GM19467 (cell line): Measurements from ENCODE around the gene CEP120.
"Not testable (repeated sequence)": the region's sequence is repeated elsewhere in the genome, so short reads cannot be mapped to it uniquely, and the experiment has no call there.

Source experiments
- ATAC-seq: cut with Tn5 transposase; IDR thresholded peaks from one replicate; pipeline ENCODE4 v1.9.1; 2021; ENCODE audit warnings: mild to moderate bottlenecking, moderate library complexity; ENCODE audit not compliant: unreplicated experiment

Gene CEP120

GRCh38 chr5:123439709-123440108 is 16.5 kb upstream of the CEP120 start:
- no peak for ATAC-seq

DNA sequence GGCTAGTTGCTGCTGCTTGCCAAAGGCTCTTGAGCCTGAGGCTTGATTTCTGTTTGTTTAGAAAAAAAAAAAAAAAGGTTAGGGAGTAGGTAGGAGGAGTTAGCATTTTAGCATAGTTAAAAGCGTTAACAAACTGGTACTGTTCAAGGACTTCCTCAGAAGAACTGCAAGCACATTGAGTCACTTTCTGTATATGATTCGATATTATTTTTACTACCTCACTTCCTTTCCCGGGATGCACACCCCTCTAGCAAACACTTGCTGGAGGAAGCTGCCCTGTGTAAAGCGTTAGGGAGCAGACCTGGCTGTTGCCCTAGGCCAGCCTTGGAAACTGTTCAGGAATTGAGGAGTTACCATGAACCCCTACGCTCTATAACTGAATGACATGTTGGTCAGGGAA is 15.7 kb upstream of the CEP120 start:
- ATAC-seq = no peak

GRCh38 chr5:123438244-123438643 is 15.0 kb upstream of the CEP120 start:
- ATAC-seq = peak; percentile 65

DNA sequence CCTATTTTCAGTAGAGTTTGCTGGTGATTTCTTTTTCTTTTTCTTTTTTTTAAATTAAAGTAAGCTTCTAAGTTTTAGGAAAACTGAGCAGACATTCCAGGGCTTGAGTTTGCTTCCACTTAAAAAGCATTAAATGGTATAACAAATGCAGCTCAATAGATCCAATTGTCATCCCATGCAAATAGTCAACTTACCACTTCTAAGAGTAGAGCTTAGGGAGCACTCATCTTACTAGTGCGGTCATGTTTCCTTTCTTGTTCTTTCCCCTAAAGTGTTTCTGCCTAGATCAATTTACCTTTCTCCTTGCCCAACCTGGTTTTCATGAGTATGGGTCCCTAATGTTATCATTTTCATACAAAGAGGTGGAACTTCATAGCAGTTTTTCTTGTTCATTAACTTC is 13.0 kb upstream of the CEP120 start:
- ATAC-seq = no peak

GRCh38 chr5:123434796-123435195 is 11.6 kb upstream of the CEP120 start:
- no peak for ATAC-seq

- ATAC-seq = no peak
Measured at GRCh38 chr5:123433596-123433995, 10.4 kb upstream of the CEP120 start.

DNA sequence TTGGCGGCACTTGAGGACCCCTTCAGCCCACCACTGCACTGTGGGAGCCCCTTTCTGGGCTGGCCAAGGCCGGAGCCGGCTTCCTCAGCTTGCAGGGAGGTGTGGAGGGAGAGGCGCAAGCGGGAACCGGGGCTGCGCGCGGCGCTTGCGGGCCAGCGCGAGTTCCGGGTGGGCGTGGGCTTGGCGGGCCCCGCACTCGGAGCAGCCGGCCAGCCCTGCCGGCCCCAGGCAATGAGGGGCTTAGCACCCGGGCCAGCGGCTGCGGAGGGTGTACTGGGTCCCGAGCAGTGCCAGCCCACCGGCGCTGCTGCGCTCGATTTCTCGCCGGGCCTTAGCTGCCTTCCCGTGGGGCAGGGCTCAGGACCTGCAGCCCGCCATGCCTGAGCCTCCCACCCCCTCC is 7.2 kb upstream of the CEP120 start:
- not testable (repeated sequence) for ATAC-seq

DNA sequence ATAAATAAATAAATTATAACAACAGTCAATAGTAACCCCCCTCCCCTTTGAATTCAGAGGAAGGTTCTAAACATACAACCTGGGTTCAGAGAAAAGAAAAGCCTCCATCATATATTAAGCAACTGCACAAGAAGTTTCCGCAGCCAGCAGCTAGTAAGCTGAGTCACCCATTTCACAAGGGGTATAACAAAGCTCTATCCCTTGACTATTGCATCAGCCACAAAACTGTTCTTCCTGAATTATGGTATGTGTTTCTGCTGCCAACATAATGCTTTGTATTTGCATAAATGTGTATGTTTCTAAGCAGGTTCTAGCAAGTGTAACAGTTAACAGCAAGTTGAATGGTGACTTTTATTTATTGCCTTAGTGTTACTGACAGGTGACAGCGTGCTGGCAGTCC is 6.8 kb upstream of the CEP120 start:
- ATAC-seq = no peak

DNA sequence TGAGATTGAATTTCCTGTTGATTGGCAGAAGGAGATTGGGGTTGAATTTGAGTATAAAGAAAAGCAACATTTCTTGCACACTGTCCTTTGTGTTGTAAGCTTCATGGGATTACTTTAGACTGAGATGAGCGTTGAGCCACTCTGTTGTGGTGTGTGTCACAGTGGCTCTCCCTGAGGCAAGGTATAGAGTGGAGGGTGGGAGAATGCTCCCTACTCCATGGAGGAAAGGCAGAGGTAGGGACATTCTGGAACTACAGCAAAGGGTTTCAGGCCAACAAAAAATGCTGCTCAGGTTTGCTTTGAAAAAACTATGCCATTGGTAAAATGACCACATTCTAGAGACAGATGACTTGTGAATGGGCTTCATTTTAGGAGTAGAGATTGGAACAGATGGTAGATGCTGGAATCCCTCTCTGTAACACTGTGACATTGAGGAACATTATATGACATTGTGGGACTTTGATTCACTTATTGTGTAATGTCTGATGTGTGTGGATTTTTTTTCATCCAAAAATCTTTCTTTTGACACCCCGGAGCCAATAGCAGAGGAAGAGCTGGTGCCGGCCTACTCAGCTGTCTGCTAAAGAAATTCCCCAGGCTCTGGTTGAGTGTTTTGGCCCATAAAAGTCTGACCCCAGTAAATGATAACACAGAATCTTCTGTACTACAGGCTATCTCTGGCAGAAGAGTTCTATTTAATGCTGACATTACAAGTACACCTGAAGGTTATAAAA is 6.2 kb upstream of the CEP120 start:
- ATAC-seq = no peak

DNA sequence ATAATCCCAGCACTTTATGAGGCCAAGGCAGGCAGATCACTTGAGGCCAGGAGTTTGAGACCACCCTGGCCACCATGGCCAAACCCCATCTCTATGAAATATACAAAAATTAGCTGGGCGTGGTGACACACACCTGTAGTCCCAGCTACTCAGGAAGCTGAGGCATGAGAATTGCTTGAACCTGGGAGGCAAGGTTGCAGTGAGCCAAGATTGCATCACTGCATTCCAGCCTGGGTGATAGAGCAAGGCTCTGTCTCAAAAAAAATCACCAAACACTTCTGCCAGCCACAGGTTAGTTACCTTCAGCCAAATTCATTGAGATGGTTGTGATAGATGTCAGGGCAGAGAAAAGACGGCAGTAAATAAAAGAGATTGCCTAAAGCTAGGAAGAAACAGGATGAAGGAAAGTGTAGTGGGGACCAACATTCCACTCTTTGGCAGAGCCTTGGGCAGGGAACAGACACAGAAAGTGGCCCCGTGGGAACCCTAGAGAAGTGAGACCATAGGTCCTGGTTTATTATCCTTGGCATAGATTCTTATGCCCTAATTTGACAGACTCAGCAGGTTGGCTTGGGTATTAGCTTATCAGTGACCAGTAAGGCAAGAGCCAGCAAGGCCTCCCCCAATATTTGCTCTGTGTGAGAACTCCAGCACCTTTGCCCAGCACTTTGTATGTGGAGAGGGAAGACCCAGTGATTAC is 5.5 kb upstream of the CEP120 start:
- no peak for ATAC-seq

DNA sequence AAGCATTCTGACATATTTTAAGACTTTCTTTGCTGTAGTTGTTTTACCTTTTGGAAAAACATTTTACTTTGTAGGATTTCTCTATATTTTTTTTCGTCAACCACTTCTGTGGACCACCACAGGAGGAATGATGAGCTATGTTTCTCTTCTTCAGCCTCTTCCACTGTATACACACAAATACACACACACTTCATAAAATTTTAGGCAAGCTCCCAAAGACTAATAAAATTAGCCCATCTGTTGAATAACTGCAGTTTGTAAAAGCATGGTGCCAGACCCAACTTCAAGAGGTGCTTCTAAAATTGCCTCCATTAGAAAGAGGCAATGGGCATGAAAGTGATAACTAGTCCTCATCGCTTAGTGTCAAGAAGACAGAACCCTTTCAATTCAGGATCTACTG is 4.1 kb upstream of the CEP120 start:
- ATAC-seq = no peak

DNA sequence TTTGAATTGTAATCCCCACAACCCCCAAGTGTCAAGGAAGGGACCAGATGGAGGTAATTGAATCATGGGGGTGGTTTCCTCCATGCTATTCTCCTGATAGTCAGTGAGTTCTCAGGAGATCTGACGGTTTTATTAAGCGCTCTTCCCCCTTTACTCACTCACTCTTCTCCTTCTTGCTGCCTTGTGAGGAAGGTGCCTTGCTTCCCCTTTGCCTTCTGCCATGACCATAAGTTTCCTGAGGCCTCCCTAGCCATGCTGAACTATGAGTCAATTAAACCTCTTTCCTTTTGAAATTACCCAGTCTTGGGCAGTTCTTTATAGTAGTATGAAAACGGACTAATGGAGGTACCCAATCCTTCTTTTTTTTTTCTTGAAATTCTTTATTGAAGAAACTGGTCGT is 2.2 kb upstream of the CEP120 start:
- no peak for ATAC-seq

GRCh38 chr5:123422433-123423277 is 548 bp downstream of the CEP120 start:
- peak; percentile 13 for ATAC-seq

GRCh38 chr5:123421773-123422172 is 1.4 kb downstream of the CEP120 start:
- ATAC-seq = no peak

DNA sequence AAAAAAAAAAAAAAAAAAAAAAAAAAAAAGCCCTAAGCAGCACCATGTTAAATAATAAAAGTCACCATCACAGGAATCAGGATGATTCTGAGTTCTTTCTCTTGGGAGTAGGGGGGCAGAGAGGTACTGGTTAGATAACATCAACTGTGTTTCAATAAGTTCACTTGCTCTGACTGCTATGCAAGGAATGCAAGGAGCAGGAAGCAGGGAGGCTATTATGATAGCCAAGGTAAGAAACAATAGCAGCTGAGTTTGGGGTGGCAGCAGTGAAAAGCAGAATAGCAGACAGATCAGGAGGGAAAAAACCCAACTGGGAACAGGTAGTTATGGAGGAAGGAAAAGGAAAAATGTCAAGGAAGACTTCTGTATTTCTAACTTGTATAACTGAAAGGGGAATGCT is 8.2 kb downstream of the CEP120 start:
- no peak for ATAC-seq

DNA sequence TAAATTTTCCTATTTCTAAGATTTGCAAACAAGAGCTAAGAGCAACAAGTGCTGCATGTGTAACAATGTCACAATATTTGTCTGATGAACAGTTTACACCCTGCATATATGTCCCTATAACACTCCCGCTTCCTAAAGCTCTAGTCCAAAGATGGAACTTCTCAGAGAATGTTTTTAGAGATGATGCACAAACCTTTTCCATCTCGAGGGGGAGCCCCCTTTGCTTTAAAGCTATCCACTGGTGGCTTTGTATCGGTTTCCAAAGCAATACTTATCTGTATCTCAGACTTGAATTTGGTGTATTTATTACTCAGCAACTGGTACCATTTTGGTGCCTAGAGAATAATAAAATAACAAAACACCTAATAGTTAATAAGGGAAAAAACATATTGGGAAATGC is 11.0 kb downstream of the CEP120 start:
- ATAC-seq = no peak

GRCh38 chr5:123401999-123402398 is 21.2 kb downstream of the CEP120 start:
- not testable (repeated sequence) for ATAC-seq

DNA sequence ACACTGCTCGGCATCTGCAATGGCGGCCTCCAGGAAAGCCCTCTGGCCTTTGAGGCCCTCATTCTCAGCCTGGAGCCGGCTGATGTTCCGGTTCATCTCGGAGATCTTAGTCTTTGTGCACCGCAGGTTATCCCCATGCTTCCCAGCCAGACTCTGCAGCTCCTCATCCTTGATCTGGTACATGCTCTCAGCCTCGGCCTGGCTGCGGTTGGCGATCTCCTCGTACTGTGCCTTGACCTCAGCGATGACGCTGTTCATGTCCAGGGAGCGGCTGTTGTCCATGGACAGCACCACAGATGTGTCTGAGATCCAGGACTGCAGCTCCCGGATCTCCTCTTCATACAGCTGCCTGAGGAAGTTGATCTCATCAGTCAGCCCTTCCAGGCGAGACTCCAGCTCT is 21.9 kb downstream of the CEP120 start:
- no peak for ATAC-seq

- not testable (repeated sequence) for ATAC-seq
Measured at GRCh38 chr5:123400870-123401291, 22.3 kb downstream of the CEP120 start.

DNA sequence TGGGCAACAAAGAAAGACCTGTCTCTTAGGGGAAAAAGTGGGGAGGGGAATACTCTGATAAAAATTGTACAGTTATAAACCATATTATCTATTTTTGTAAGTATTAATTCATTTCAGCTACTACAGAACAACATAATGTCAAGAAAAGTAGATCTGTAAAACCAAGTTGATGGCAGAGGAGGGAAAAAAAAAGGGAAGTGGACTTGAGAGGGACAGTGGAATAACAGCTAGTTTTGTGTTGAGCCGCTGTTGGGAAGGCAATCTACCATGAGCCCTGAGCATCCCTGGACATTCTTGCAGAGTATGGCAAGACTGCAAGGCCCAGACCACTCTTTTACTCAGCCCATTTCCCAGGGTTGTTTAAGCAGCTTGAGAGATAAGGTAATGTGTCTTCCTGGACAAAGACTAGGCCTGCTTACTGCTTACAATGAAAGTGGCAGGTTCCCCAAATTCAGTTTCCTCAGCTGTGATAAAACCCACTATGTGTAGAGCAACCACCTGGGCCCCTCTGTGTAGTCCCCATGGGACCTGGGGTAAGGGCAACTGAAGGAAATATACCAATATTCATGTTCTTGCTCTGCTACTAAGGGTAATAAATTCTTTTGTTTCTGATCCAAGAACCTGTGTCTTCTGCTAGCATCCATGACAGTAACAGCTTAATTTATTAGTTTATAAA is 25.0 kb downstream of the CEP120 start:
- ATAC-seq = no peak

GRCh38 chr5:123397538-123397937 is 25.7 kb downstream of the CEP120 start:
- no peak for ATAC-seq
